ENCODE measurements around the gene CCDC71. TPM values are rescaled to one million over a fixed set of nuclear protein-coding genes. Genes with fewer than 3 reads are reported as not detected.

Gene CCDC71
- 15.7 and 16.2 TPM in 2 replicates for total RNA-seq

DNA sequence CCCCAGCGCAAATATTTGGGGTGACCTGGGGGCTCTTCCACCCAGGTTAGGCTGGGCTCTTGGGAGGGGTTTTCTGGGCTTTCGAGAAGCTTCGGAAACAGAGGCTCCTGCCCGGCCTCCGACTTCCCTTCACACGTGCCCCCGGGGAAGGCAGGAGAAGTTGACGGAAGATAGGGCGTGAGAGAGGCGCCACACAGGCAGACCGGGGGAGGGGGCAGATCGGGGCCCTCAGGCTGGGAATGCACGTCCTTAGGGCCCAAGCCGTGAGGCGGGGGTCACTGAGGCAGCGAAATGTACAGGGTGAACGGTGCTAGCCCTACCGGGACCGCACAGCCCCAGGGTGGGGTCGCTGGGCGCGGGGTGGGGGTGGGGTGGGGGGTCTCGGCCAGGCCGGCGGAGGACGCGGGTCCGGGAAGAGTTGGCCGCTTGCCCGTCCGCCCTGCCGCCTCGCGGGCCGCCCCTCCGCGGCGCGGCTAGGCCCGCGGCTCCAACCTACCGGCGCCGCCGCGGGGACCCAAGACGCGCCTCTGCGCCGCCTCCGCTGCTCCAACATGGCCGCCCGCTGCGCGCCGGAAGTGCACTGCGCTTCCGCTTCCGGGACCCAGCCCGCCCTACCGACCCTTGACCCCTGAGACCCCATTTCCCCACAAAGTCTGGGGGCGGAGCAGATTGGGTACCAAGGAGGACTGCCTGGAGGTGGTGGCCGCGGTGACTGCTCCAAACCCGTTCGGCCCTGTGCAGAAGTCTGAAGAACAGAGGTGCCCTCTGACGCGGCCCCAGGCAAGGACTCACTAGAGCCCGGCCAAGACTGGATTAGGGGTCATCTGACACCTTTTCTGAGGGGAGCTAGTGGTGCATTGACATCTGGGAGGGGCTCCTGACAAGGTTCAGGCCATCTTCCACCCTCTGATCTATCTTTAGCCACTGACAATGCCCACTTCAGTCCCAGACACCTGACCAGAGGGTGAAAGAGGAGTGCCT lies at the start of gene CCDC71:
CCDC71 (minus strand) TSS at position 561 of the 981 bp plus-strand sequence. CDS start 2,123 bp downstream, outside the sequence.

DNA sequence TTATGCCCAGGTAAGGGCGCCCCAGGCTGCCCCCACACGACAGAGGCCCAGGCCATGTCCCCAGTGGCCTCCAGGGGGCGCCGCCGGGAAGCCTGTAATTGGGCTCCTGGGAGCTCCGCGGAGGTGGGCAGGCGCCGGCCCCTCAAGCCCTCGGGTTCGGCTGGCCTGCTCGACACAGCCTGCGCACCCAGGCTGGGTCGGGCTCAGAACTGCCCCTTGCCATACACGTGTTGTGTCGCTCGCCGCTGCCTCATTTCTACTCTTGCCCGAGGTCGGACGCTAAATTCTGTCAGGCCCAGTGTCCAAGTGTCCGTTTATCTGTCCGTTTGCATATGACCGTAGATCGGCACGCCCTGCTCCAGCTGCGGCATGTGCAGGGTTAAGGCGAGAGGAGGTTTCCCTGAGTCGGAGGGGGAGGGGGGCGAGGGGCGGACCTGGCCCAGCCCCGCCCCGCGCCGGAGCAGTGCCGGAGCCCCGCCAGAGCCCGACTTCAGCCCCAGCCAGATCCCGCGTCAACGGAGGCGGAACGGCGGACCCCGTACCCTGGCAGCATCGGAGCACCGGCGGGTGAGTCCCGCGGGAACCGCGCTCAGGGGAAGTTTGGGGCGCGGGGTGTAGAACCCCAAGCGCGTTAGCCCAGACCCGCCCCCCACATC lies 5.1 kb upstream of the CCDC71 start, which contains the start of gene KLHDC8B:
KLHDC8B (plus strand) TSS at position 480 of the 656 bp plus-strand sequence. CDS start 1,172 bp downstream, outside the sequence.

DNA sequence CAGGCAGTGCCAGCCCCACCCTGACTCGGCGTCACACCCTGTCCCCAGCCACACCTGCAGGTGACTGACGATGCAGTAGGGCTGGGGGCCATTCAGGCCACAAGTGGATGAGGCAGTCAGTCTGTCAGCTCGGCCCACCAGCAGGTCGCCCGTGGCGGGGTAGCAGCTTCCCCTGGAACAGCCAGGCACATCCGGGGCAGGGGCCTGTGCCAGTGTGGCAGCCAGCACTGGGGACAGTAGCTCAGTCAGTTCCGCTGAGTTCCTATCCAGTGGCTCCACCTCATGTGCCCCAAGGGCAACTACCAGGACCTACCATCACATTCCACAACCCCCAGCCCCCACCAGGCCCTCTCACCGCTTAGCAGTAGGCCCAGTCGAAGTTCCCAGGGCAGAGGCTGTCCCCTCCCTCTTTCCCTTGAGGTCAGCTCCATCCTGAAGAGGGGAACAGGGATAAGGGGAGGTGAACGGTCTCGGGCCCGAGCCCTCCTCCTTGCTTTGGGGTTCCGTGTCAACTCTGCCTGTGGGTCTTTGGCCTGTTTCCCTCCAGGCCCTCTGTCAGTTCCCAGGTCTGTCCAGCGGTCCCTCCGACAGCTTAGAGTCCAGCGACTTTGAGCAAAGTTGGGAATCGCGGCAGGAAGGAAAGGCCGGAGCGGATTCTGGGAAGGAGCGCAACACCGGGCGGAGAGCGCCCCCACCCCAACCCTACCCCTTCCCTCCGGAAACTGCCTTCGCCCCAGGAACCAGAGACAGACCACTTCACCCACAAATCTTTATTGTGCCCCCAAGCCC lies 33.5 kb downstream of the CCDC71 start, which contains the start of gene LAMB2:
LAMB2 (minus strand) TSS at position 614 of the 789 bp plus-strand sequence; CDS start at position 431, 183 bp downstream.

DNA sequence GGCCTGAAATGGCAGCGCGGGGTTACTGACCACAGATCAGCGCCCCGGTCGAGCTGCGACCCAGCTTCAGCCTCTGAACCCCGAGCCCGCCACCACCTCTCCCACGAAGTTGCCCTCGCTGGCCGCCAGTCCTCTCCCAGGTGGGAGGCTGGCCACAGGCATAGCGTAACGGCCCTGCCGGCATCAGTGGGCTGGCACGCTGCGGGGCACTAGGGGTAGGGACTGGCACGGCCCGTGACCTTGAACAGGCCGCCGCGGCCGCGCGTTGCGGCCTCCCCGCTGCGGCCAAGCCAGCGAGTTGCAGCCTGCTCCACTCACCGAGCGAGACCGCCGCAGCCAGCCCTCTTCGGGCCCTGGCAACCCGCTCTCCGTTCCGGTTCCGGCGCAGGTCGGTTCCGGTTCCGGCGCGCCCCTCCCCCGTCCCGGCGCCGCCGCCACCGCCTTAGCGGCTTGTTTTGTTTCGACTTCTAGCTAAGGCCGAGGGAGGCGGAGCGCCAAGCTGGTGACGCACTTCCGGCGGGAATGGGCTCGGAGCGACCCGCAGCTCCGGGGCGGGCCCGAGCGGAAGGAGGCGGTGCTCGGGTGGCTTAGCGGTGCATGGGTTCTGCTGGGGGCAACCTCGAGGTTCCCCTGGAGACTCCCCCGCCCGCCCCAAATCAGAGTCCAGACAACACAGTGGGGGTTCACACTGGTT lies 45.5 kb downstream of the CCDC71 start, which contains the start of gene USP19:
USP19 (minus strand) TSS at position 386 of the 694 bp plus-strand sequence. CDS start 1,678 bp downstream, outside the sequence.

Other genes starting within 250 kb of the CCDC71 start
- 56.5 and 69.8 TPM in 2 replicates for gene ARIH2, start 247.5 kb downstream of the CCDC71 start, total RNA-seq
- 33.4 and 40.7 TPM in 2 replicates for gene P4HTM, start 176.1 kb downstream of the CCDC71 start, total RNA-seq
- gene WDR6, start 158.9 kb downstream of the CCDC71 start, total RNA-seq: 41.8 and 81.0 TPM in 2 replicates
- gene DALRD3, start 147.8 kb downstream of the CCDC71 start, total RNA-seq: 43.4 and 52.5 TPM in 2 replicates
- gene NDUFAF3, start 144.2 kb downstream of the CCDC71 start, total RNA-seq: 80.5 and 88.0 TPM in 2 replicates
- gene IMPDH2, start 136.9 kb downstream of the CCDC71 start, total RNA-seq: 400 and 458 TPM in 2 replicates
- gene QRICH1, start 72.3 kb downstream of the CCDC71 start, total RNA-seq: 56.7 and 61.9 TPM in 2 replicates
- 284 and 305 TPM in 2 replicates for gene QARS1, start 61.6 kb downstream of the CCDC71 start, total RNA-seq
- gene USP19, start 45.5 kb downstream of the CCDC71 start, total RNA-seq: 40.0 and 45.9 TPM in 2 replicates
- gene LAMB2, start 33.3 kb downstream of the CCDC71 start, total RNA-seq: 458 and 626 TPM in 2 replicates
- gene KLHDC8B, start 5.3 kb upstream of the CCDC71 start, total RNA-seq: 23.3 and 33.9 TPM in 2 replicates
- gene C3orf62, start 110.9 kb upstream of the CCDC71 start, total RNA-seq: 0.85 and 1.7 TPM in 2 replicates
- 17.8 and 21.7 TPM in 2 replicates for gene USP4, start 173.7 kb upstream of the CCDC71 start, total RNA-seq
- gene GPX1, start 192.0 kb upstream of the CCDC71 start, total RNA-seq: 436 and 442 TPM in 2 replicates
- gene RHOA, start 245.6 kb upstream of the CCDC71 start, total RNA-seq: 401 and 422 TPM in 2 replicates
- 16.6 and 18.8 TPM in 2 replicates for gene TCTA, start 246.1 kb upstream of the CCDC71 start, total RNA-seq

Measured in smooth muscle cell of bladder (primary cell).